HUES48 (cell line): ENCODE measurements around the gene BLID.

ENCODE experiments used
- H3K27ac ChIP-seq: one replicate; pipeline ENCODE4 v1.7.0; 2013; ENCODE audit warnings: low read depth, low read length, inconsistent platforms
- H3K27me3 ChIP-seq: 2 replicates; pipeline ENCODE4 v1.6.1; 2013; ENCODE audit warnings: mild to moderate bottlenecking, low read length; ENCODE audit not compliant: control insufficient read depth, insufficient read depth
- H3K36me3 ChIP-seq: 2 replicates; pipeline ENCODE4 v1.6.1; 2013; ENCODE audit warnings: low read length; ENCODE audit not compliant: control insufficient read depth, insufficient read depth
- H3K4me1 ChIP-seq: 2 replicates; pipeline ENCODE4 v1.6.1; 2013; ENCODE audit warnings: mild to moderate bottlenecking, low read length; ENCODE audit not compliant: control insufficient read depth, insufficient read depth
- H3K4me3 ChIP-seq: 2 replicates; pipeline ENCODE4 v1.5.1; 2013; ENCODE audit warnings: mild to moderate bottlenecking, low read depth, low read length
- H3K9ac ChIP-seq: 2 replicates; pipeline ENCODE4 v1.6.1; 2013; ENCODE audit warnings: mild to moderate bottlenecking, low read depth, low read length, moderate library complexity
- H3K9me3 ChIP-seq: 2 replicates; pipeline ENCODE4 v1.6.1; 2013; ENCODE audit warnings: low read length; ENCODE audit not compliant: control insufficient read depth, insufficient read depth

Gene BLID

GRCh38 chr11:122075016-122075415, 41.0 kb downstream of the BLID start:
- Histone ChIP-seq H3K4me1 (peaks cover 4% of the 10 kb centered on the region), H3K27me3 (no peaks in the 10 kb centered on the region), H3K9me3 (no peaks in the 10 kb centered on the region), H3K9ac (no peak overlapping the region), H3K4me3 (no peak overlapping the region), H3K36me3 (no peaks in the 10 kb centered on the region), H3K27ac (no peak overlapping the region)

- Histone ChIP-seq H3K36me3 (no peaks in the 10 kb centered on the region), H3K4me1 (peaks cover 4% of the 10 kb centered on the region), H3K9ac (no peak overlapping the region), H3K27ac (no peak overlapping the region), H3K4me3 (no peak overlapping the region), H3K9me3 (no peaks in the 10 kb centered on the region), H3K27me3 (no peaks in the 10 kb centered on the region)
Observed at GRCh38 chr11:122074022-122074421, 42.0 kb downstream of the BLID start.

GRCh38 chr11:122071709-122072202, 44.3 kb downstream of the BLID start:
- H3K9ac ChIP-seq: no peak overlapping the region
- no peak overlapping the region for H3K4me3 ChIP-seq
- H3K9me3 ChIP-seq: no peaks in the 10 kb centered on the region
- H3K4me1 ChIP-seq: peaks cover 10% of the 10 kb centered on the region
- H3K27me3 ChIP-seq: no peaks in the 10 kb centered on the region
- H3K36me3 ChIP-seq: no peaks in the 10 kb centered on the region
- no peak overlapping the region for H3K27ac ChIP-seq

- no peaks in the 10 kb centered on the region for H3K27me3 ChIP-seq
- H3K4me3 ChIP-seq: no peak overlapping the region
- no peak overlapping the region for H3K9ac ChIP-seq
- peaks cover 10% of the 10 kb centered on the region for H3K4me1 ChIP-seq
- H3K9me3 ChIP-seq: no peaks in the 10 kb centered on the region
- no peak overlapping the region for H3K27ac ChIP-seq
- no peaks in the 10 kb centered on the region for H3K36me3 ChIP-seq
Observed at GRCh38 chr11:122069707-122070360, 46.2 kb downstream of the BLID start.

GRCh38 chr11:122068837-122069236, 47.2 kb downstream of the BLID start:
- no peaks in the 10 kb centered on the region for H3K9me3 ChIP-seq
- no peaks in the 10 kb centered on the region for H3K36me3 ChIP-seq
- no peak overlapping the region for H3K9ac ChIP-seq
- no peak overlapping the region for H3K4me3 ChIP-seq
- H3K27me3 ChIP-seq: no peaks in the 10 kb centered on the region
- H3K4me1 ChIP-seq: peaks cover 10% of the 10 kb centered on the region
- no peak overlapping the region for H3K27ac ChIP-seq

- H3K4me1 ChIP-seq: peaks cover 10% of the 10 kb centered on the region
- H3K9ac ChIP-seq: no peak overlapping the region
- H3K27ac ChIP-seq: no peak overlapping the region
- no peak overlapping the region for H3K4me3 ChIP-seq
- no peaks in the 10 kb centered on the region for H3K9me3 ChIP-seq
- no peaks in the 10 kb centered on the region for H3K36me3 ChIP-seq
- H3K27me3 ChIP-seq: no peaks in the 10 kb centered on the region
Observed at GRCh38 chr11:122068141-122068540, 47.9 kb downstream of the BLID start.
